ENCODE data around the gene RAD9A.

GRCh38 chr11:67368621-67369020 is 23.2 kb upstream of the RAD9A start:
- TF ChIP-seq CTCF (IDR thresholded peaks at IDR 0.05) (no peak), EZH2 (IDR thresholded peaks at IDR 0.05) (no peak), EZH2phosphoT487 (IDR thresholded peaks at IDR 0.05) (no peak)
